ENCODE data around the gene CDC14A.
"Not testable (repeated sequence)": the region's sequence is repeated elsewhere in the genome, so short reads cannot be mapped to it uniquely, and the experiment has no call there.

The CDC14A gene, protein sequence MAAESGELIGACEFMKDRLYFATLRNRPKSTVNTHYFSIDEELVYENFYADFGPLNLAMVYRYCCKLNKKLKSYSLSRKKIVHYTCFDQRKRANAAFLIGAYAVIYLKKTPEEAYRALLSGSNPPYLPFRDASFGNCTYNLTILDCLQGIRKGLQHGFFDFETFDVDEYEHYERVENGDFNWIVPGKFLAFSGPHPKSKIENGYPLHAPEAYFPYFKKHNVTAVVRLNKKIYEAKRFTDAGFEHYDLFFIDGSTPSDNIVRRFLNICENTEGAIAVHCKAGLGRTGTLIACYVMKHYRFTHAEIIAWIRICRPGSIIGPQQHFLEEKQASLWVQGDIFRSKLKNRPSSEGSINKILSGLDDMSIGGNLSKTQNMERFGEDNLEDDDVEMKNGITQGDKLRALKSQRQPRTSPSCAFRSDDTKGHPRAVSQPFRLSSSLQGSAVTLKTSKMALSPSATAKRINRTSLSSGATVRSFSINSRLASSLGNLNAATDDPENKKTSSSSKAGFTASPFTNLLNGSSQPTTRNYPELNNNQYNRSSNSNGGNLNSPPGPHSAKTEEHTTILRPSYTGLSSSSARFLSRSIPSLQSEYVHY

DNA sequence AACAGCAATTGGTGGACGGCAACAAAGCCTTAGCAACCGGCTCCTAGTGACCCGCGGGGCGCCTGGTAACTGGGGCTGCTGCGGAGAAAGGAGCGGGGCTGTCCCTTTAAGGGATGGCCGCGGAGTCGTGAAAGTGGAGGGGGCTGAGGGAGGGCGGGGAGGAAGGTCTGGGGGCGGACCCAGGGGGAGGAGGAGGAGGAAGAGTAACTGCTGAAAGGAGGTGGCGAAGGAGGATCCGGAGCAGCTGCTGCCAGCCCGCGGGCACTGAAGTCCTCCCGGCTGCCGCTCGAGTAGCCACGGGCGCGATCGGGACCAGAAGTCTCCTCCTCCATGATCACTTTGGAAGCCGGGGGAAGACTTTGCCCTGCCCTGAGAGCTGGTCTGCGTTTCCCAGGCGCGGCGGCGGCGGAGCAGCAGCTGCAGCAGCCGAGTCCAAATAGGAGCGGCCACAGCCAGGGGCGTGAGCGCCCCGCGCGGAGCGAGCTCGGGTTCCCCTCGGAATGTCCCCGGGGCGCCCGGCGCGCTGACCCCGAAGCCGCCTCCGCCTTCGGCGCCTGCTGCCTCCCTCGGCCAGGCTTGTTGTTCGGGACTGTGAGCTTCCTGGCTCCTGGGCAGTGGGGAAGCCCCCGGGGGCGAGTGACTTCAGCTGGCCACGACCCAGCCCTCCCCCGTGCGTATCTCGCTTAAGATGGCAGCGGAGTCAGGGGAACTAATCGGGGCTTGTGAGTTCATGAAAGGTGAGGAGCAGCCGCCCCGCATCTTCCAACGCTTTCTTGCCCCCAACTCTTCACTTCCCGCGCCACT, at the start of gene CDC14A:
Gene CDC14A, plus strand, starts transcription at position 240 of the 804 bp plus-strand sequence. Its CDS starts 449 bp downstream, at position 689.
- peak; percentile 98 for DNase-seq (ENCODE audit: low read depth, low spot score)

DNA sequence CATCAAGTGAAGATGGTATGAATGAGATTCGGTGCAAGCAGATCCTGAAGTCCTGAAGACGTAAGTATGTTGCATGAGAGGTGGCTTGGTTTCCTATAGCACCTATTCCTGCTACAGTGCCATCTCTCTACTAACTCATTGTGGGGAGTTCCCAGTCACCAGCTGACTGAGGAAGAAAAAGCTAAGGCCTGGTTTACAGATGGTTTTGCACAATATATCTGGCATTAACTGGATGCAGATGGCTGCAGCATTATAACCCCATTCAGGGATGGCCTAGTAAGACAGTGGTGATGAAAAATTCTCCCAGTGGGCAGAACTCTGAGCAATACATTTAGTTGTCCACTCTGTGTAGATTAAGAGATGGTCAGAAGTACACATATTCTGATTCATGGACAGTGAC, 49.6 kb upstream of the CDC14A start:
- DNase-seq (ENCODE audit: low read depth, low spot score) = no peak

DNA sequence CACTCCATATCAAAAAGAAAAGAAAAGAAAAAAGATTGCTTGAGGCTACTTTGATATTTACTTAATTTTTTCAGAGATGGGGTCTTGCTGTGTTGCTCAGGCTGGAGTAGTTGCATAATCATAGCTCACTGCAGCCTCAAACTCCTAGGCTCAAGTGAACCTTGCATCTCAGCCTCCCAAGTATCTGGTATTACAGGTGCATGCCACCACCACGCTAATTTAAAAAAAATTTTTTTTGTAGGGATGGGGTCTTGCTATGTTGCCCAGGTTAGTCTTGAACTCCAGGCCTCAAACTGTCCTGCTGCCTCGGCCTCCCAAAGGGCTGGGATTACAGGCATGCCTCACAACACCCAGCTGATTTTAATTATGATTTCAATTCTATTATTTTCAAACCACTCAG, 48.1 kb upstream of the CDC14A start:
- no peak for DNase-seq (ENCODE audit: low read depth, low spot score)

DNA sequence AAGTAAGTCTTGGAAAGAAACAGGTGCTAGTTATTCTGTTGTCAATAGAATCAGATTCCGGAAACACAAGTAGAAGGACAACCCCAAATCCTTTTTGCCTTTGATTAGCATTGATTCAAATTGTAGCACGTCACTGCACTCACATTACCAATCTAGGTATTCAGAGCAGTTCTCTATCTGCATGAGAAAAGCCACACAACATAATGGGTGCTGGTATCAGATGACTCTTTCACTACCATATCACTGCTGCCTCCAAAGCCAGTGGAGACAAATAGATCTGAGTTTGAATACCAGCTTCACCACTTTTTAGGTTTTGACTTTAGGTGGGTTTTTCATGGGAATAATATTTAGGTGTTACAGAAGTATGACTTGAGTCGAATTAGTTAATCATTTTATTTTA, 47.4 kb upstream of the CDC14A start:
- DNase-seq (ENCODE audit: low read depth, low spot score) = no peak

DNA sequence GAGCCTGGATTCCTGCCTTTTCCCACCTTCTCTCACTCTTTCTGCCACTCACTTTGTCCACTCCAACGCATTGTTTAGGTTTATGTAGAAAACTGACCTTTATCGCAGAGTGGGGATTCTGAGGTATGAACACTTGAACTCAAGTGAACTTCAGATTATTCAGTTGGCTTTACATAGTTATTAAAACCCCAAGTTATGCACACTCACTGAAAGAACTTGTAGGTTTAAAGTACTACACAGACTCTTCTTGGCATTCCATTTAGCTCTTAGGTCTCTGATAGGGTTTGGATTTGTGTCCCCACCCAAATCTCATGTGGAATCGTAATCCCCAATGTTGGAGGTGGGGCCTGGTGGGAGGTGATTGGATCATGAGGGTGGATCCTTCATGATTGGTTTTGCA, 46.4 kb upstream of the CDC14A start:
- DNase-seq (ENCODE audit: low read depth, low spot score) = no peak

DNA sequence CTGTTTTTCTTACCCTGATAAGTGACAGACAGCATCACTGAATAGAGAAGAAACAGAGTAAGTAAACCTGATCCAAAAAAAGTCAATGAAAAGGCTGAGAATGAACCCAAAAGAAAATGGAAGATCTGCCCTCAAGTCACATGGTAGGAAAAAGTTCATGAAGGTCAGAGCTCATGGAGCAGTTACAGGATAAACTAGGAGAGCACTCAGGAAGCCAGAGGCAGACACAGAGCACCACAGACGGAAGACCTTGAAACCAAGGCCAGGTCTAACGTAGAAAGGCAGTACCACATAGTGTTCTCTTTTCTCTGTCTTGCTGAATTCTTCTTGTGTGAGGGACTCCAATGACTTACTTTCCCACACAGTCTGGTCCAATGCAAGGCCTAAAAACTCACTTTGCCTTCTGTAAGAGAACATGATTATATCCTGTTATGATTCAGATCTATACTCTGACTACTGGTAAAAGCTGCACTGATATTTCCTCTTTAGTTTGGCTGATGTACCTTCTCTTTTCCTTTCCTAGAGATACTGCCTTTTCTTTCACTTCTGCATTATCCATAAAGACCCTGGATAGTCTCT, 45.5 kb upstream of the CDC14A start:
- no peak for DNase-seq (ENCODE audit: low read depth, low spot score)

DNA sequence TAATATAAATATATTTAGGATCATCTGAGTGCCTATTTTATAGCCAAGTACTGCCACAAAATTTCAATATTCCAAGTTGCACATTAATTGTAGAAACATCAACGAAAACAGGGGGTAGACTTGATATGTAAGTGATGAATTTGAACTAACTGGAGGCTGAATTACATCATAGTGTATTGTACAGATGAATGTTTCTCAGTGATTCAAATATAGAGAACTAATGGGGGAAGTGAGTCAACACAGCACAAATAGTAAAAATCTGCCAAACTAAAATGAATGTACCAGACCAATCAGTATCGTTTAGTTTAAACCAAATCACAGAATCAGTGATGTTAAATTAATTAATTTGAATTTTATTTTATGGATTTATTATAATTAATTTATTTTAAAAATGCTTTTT, 43.5 kb upstream of the CDC14A start:
- DNase-seq (ENCODE audit: low read depth, low spot score) = no peak

DNA sequence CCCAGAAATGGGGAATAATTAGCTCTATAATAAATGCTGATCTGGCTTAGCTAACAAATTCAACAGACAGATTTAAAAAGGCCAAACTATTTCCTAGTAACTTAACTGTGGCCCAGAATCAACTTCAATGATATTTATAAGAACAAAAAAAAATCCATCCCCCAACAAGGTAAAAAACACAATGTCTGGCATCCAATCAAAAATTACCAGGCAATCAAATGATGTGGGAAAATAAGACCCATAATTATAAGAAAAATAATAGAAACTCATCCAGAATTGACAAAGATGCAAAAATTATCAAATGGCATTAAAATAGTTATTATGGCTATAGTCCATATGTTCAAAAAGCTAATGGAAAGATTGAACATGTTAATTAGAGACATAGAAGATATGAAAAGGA, 42.4 kb upstream of the CDC14A start:
- no peak for DNase-seq (ENCODE audit: low read depth, low spot score)

DNA sequence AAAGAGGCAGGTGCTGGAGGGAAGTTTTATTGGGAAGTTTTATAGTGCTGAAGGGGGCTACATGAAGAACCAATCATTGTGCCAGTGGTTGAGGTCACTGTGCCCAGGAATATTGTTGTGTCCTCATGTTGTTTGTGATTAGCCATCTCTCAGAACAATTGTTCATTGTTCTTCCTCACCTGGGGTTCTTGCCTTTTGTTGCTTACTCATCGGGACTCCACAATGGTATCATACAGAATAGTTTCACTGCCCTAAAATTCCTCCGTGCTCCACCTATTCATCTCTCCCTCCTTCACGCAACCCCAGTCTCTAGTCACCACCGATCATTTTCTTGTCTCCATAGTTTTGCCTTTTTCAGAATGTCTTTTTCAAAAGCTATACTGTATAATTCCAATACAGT, 38.9 kb upstream of the CDC14A start:
- no peak for DNase-seq (ENCODE audit: low read depth, low spot score)

DNA sequence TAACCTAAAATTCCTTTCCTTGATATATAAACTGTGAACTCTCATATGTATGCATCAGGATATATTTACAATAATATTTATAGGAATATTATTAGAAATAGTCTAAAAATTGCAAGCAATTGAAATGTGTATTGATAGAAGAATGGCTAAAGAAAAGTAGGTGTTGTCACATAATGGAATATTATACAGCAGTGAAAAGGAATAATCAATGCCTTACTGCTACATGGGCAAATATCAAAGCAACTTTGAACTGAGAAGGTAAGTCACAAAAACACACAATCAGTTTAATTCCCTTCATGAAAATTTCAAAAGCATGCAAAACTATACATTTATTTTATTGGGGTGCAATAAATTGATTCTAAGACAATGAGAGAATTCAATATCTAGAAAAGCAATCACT, 35.7 kb upstream of the CDC14A start:
- no peak for DNase-seq (ENCODE audit: low read depth, low spot score)

DNA sequence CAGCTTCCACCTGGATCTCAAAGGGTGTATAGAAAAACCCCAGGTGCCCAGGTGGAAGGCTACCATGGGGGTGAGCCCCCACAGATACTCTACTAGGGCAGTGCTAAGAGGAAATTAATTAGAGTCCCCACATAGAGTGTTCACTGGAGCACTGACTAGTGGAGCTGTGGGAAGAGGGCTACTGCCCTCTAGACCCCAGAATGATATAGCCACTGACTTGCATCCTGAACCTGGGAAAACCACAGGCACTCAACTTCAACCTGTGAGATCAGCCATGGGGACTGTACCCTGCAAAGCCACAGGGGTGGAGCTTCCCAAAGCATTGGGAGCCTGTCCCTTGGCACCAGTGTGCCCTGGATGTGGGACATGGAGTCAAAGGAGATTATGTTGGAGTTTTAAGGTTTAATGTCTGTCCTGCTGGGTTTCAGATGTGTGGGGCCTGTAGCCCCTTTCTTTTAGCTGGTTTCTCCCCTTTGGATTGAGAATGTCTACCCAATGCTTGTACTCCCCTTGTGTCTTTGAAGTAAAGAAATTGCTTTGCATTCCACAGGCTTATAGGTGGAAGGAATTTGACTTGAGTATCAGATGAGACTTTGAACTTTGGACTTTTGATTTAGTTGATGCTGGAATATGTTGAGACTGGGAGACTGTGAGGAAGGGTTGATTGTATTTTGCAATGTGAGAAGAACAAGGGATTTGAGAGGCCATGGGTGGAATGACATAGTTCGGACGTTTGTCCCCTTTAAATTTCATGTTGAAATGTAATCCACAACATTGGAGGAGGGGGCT, 31.8 kb upstream of the CDC14A start:
- DNase-seq (ENCODE audit: low read depth, low spot score) = no peak

DNA sequence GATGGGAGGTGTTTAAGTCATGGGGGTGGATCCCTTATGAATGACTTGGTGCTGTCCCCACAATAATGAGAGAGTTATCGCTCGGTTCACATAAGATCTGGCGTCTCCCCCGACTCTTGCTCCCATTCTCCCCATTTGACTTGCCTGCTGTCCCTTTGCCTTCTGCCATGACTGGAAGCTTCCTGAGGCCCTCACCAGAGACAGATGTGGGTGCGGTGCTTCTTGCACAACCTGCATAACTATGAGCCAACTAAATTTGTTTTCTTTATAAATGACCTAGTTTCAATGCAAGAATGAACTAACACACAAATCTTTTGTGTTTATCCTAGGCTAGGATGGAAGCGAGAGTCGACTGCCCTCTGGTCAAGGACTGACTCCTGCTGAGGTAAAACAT, 31.2 kb upstream of the CDC14A start:
- no peak for DNase-seq (ENCODE audit: low read depth, low spot score)

DNA sequence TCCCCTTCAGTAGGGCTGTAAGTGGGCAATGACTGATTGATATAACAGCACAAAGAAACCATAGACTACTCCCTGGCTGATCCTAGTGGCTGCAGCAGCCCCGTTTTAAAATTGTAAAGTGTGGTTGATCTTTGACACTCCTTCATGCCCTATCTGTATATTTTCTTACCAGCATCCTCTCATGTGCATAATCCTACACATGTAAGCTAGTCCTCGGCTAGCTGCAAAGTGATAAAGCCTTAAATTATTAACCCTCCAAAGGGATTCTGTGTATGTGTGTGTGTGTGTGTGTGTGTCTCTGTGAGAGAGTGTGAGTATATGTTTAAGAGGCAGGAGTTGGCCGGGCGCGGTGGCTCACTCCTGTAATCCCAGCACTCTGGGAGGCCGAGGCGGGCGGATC, 30.8 kb upstream of the CDC14A start:
- no peak for DNase-seq (ENCODE audit: low read depth, low spot score)

DNA sequence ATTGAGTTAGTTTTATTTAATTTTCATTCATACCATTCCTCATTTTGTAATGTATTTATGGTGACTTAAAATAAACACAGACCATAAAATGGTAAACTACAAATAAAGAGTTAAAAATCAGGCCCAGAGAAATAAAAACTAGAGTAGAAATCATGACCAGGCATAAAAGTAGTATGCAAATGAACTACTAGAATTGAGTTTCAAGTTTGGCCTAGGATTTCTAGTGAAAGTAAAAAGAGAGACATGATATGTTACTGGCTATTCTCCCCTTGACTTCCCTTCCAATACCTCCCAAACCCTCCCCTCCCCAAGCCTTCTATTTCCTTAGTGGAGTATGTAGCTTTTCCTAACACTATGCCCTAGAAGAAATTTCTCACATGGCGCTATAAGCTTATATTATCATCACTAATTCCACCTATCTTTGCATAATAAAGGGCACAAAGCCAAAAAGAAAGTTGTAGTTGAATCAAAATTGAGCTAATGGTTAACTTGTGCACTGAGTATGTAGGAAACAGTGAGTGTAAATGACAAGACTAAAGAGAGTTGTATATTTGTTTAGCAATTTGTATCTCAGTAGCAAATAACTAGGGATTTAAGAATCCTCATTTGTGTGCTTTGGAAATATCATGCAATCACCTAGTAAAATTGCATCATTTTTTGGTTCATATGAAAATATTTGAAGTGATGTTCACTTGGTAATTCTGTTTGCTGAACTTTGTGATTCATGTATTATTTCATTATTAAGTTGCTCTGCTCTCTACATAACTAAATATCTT, 29.7 kb upstream of the CDC14A start:
- DNase-seq (ENCODE audit: low read depth, low spot score) = no peak

DNA sequence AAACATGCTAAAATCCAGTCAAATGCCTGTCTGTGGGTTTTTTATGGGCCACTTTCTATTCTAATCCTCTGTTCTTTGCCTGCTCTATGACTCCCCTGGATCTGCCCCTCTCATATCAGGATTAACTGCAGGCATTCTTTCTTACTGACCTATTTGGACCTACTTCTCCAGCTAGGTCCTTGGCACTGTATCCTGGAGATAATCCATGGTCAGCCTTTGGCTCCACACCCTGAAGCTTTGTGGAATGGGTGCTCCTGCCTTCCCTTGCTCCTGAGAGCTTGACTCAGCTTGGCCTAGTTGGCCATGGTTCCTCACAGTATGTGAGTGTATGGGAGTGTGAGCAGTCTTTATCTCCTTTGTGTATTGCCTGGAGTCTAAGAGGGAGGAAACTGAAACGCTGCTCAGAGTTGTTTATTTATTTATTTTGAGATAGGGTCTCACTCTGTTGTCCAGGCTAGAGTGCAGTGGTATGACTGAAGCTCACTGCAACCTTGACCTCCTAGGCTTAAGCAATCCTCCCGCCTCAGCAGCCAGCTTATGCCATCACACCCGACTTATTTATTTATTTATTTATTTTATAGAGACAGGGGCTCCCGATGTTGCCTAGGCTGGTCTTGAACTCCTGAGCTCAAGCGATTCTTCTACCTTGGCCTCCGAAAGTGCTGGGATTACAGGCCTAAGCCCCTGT, 28.7 kb upstream of the CDC14A start:
- DNase-seq (ENCODE audit: low read depth, low spot score) = no peak

DNA sequence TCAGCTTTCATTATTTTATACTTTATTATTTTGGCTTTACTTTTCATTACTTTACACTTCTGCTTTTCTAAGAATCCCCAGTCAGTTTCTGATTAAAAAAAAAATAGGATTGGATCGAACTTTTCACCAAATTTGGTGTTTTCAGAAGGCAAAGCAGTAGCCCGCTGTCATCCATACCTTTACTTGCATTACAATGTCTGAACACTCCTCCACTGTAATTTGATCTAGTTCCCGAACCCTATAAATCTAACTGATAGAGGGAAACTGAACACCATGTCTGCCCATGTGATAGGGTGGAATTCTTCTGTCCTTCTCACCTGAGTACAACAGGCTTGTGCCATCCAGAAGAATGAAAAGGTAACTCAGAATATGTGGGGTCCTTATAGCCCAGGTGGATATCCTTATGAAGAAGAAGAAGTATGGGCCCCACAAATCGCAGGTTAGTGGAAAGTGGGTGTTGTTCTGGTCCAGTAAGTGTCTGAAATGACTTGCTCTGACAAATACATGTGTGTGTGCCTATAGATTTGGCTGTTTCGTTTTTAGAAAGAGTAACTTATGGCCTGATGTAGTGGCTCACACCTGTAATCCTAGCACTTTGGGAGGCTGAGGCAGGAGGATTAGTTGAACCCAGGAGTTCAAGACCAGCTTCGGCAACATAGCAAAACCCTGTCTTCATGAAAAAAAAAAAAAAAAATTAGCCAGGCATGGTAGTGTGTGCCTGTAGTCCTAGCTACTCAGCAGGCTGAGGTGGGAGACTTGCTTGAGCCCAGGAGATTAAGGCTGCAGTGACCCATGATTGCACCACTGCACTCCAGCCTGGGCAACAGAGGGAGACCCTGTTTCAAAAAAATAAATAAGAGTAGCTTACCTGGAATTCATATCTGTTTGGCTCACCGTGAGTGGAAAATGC, 26.6 kb upstream of the CDC14A start:
- no peak for DNase-seq (ENCODE audit: low read depth, low spot score)

DNA sequence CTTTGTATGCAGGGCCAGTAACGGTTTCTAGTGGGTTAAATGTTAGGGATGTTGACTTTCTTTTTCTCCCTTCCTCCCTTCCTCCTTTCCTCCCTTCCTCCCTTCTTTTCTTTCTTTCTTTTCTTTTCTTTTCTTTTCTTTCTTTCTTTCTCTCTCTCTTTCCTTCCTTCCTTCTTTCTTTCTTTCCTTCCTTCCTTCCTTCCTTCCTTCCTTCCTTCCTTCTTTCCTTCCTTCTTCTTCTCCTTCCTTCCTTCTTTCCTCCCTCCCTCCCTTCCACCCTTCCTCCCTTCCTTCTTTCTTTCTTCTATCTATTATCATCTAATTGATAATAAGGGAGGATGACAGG, 26.0 kb upstream of the CDC14A start:
- DNase-seq (ENCODE audit: low read depth, low spot score) = not testable (repeated sequence)

DNA sequence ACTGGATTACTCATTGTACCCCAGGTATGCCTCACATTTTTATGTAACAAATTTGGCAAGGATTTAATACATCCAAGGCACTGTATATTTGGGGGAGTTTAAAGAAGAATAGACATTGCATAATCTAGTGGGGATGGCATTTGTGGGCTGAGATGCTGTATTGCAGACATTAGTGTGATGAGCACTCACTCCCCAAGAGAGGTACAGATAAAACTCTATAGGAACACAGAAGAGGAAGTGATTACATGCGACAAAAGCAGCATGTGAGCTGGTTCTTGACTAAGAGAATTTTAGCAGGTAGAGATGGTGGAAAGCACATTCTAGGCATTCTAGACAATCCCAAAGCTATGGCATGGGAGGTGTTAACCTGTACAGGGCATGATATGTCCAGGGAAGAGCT, 24.2 kb upstream of the CDC14A start:
- no peak for DNase-seq (ENCODE audit: low read depth, low spot score)

DNA sequence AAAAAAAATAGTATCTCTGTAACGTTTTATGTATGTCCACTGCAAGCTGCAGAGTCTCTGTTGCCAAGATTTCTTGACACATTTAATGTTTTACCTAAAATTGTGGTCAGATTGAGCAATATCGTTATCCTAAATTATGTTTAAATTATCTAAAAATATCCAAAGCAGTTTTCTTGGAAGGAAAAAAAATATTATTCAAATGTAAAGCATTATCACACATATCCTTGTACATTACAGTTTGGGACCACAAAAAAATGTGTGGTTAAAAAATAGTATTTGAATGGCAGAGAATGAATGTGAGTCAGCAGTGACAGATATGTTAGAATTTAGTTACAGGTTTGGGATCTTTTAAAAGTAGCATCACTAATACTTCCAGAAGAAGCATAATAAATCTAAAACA, 21.2 kb upstream of the CDC14A start:
- DNase-seq (ENCODE audit: low read depth, low spot score) = not testable (repeated sequence)
